ENCODE results near the gene KIF21B.

Gene KIF21B

GRCh38 chr1:201020040-201020591 is 3.4 kb downstream of the KIF21B start:
- no peak for DNase-seq (ENCODE audit: low read depth)

- peak; percentile 85 for DNase-seq (ENCODE audit: low read depth)
These were observed 4.1 kb downstream of the KIF21B start for GRCh38 chr1:201019321-201019977.

- no peak for DNase-seq (ENCODE audit: low read depth)
These were observed 5.7 kb downstream of the KIF21B start for GRCh38 chr1:201017828-201018163.

GRCh38 chr1:201016943-201017827 is 6.3 kb downstream of the KIF21B start:
- no peak for DNase-seq (ENCODE audit: low read depth)

- no peak for DNase-seq (ENCODE audit: low read depth)
These were observed 7.3 kb downstream of the KIF21B start for GRCh38 chr1:201016211-201016651.

- DNase-seq (ENCODE audit: low read depth) = no peak
These were observed 7.9 kb downstream of the KIF21B start for GRCh38 chr1:201015551-201016091.

- no peak for DNase-seq (ENCODE audit: low read depth)
These were observed 8.7 kb downstream of the KIF21B start for GRCh38 chr1:201014816-201015200.

GRCh38 chr1:201013991-201014815 is 9.3 kb downstream of the KIF21B start:
- DNase-seq (ENCODE audit: low read depth) = no peak

- DNase-seq (ENCODE audit: low read depth) = no peak
These were observed 10.5 kb downstream of the KIF21B start for GRCh38 chr1:201013031-201013485.

- DNase-seq (ENCODE audit: low read depth) = no peak
These were observed 11.9 kb downstream of the KIF21B start for GRCh38 chr1:201011616-201012015.

GRCh38 chr1:201009962-201010645 is 13.4 kb downstream of the KIF21B start:
- DNase-seq (ENCODE audit: low read depth) = no peak

- no peak for DNase-seq (ENCODE audit: low read depth)
These were observed 14.7 kb downstream of the KIF21B start for GRCh38 chr1:201008666-201009360.

GRCh38 chr1:201007481-201007880 is 16.0 kb downstream of the KIF21B start:
- no peak for DNase-seq (ENCODE audit: low read depth)

GRCh38 chr1:201006450-201006849 is 17.1 kb downstream of the KIF21B start:
- no peak for DNase-seq (ENCODE audit: low read depth)

- no peak for DNase-seq (ENCODE audit: low read depth)
These were observed 18.8 kb downstream of the KIF21B start for GRCh38 chr1:201004732-201005131.

- no peak for DNase-seq (ENCODE audit: low read depth)
These were observed 19.4 kb downstream of the KIF21B start for GRCh38 chr1:201004154-201004553.

GRCh38 chr1:201002510-201002909 is 21.0 kb downstream of the KIF21B start:
- no peak for DNase-seq (ENCODE audit: low read depth)

GRCh38 chr1:201001962-201002361 is 21.6 kb downstream of the KIF21B start:
- DNase-seq (ENCODE audit: low read depth) = no peak

GRCh38 chr1:201000391-201000790 is 23.1 kb downstream of the KIF21B start:
- DNase-seq (ENCODE audit: low read depth) = no peak

GRCh38 chr1:200999667-201000066 is 23.8 kb downstream of the KIF21B start:
- DNase-seq (ENCODE audit: low read depth) = no peak

GRCh38 chr1:200998323-200998722 is 25.2 kb downstream of the KIF21B start:
- no peak for DNase-seq (ENCODE audit: low read depth)
